ENCODE data around the gene EIF2B4. TPM values are rescaled to one million over a fixed set of nuclear protein-coding genes. Genes with fewer than 3 reads are reported as not detected.

EIF2B4 gene
- total and polyA plus RNA-seq, 7 experiments from 2014 or later = 23.8 to 56.1 (median 42.2) TPM

- Mint-ChIP-seq H3K4me3 (peak overlapping the region in 3 of 10 donors; percentile 2 to 81 (median 35)), H3K27ac (peak overlapping the region in 2 of 9 donors; percentile 9 to 36), H3K36me3 (peaks cover 0 to 33% (median 14%) of the 10 kb centered on the region in 5 donors), H3K4me1 (peaks cover 22 to 41% (median 34%) of the 10 kb centered on the region in 7 donors), H3K27me3 (no peaks in the 10 kb centered on the region), H3K9me3 (no peaks in the 10 kb centered on the region)
- ATAC-seq = no peak
- Histone ChIP-seq H3K27me3 (ENCODE audit: control insufficient read depth in 2 of 2, insufficient read depth in 2 of 2, low read length in 2 of 2) (no peaks in the 10 kb centered on the region), H3K9me3 (ENCODE audit: control insufficient read depth in 2 of 3, low read length in 3 of 3) (no peaks in the 10 kb centered on the region), H3K4me1 (ENCODE audit: control insufficient read depth in 2 of 2, insufficient read depth in 2 of 2, low read length in 2 of 2) (peaks cover 9 to 10% of the 10 kb centered on the region in 2 donors), H3K4me3 (ENCODE audit: low read length) (no peak overlapping the region), H3K27ac (ENCODE audit: low read depth, low read length) (no peak overlapping the region), H3K36me3 (ENCODE audit: control insufficient read depth in 2 of 3, insufficient read depth in 3 of 3, low read length in 3 of 3) (peaks cover 8 to 68% (median 35%) of the 10 kb centered on the region in 3 experiments)
- ChIA-PET CTCF (no interaction called here), POLR2A (interaction anchor here (1.3 to 4.4 kb wide), 3 partner anchors 8 to 51 kb away, joined by 6 to 67 read pairs (median 17); partner anchors contain the start of genes EIF2B4, GTF3C2, NRBP1 and SNX17)
- intact Hi-C loops (cut with micrococcal nuclease) = no loop called here
- DNase-seq = no peak
These were observed 8.1 kb upstream of the EIF2B4 start for GRCh38 chr2:27378096-27378808.

GRCh38 chr2:27377618-27378095, 7.5 kb upstream of the EIF2B4 start:
- intact Hi-C loops (cut with micrococcal nuclease) = no loop called here
- H3K9me3 ChIP-seq (ENCODE audit: control insufficient read depth in 2 of 3, low read length in 3 of 3) = no peaks in the 10 kb centered on the region
- H3K36me3 ChIP-seq (ENCODE audit: control insufficient read depth in 2 of 3, insufficient read depth in 3 of 3, low read length in 3 of 3) = peaks cover 8 to 71% (median 41%) of the 10 kb centered on the region in 3 experiments
- ChIA-PET CTCF (no interaction called here), POLR2A (interaction anchor here (1.3 kb wide), 1 partner anchor 21 kb away, joined by 6 read pairs; the partner anchor contains the start of gene GTF3C2)
- H3K4me3 ChIP-seq (ENCODE audit: low read length) = no peak overlapping the region
- no peaks in the 10 kb centered on the region for H3K27me3 Mint-ChIP-seq
- H3K27me3 ChIP-seq (ENCODE audit: control insufficient read depth in 2 of 2, insufficient read depth in 2 of 2, low read length in 2 of 2) = no peaks in the 10 kb centered on the region
- H3K27ac Mint-ChIP-seq = peak overlapping the region in 2 of 9 donors; percentile 23 to 38
- H3K4me1 ChIP-seq (ENCODE audit: control insufficient read depth in 2 of 2, insufficient read depth in 2 of 2, low read length in 2 of 2) = peaks cover 9 to 10% of the 10 kb centered on the region in 2 donors
- DNase-seq = no peak
- H3K4me1 Mint-ChIP-seq = peaks cover 27 to 46% (median 40%) of the 10 kb centered on the region in 7 donors
- peak overlapping the region in 3 of 10 donors; percentile 20 to 81 (median 25) for H3K4me3 Mint-ChIP-seq
- H3K27ac ChIP-seq (ENCODE audit: low read depth, low read length) = no peak overlapping the region
- no peaks in the 10 kb centered on the region for H3K9me3 Mint-ChIP-seq
- peaks cover 0 to 38% (median 13%) of the 10 kb centered on the region in 5 donors for H3K36me3 Mint-ChIP-seq
- ATAC-seq = no peak

- Mint-ChIP-seq H3K4me3 (peak overlapping the region in 1 of 10 donors; percentile 34), H3K36me3 (peaks cover 0 to 40% (median 19%) of the 10 kb centered on the region in 5 donors), H3K9me3 (no peaks in the 10 kb centered on the region), H3K4me1 (peaks cover 29 to 49% (median 42%) of the 10 kb centered on the region in 7 donors), H3K27ac (no peak overlapping the region), H3K27me3 (no peaks in the 10 kb centered on the region)
- CTCF ChIA-PET = no interaction called here
- H3K36me3 ChIP-seq (ENCODE audit: control insufficient read depth in 2 of 3, insufficient read depth in 3 of 3, low read length in 3 of 3) = peaks cover 8 to 67% (median 36%) of the 10 kb centered on the region in 3 experiments
- intact Hi-C loops (cut with micrococcal nuclease) = no loop called here
- H3K27ac ChIP-seq (ENCODE audit: low read depth, low read length) = no peak overlapping the region
- no peaks in the 10 kb centered on the region for H3K27me3 ChIP-seq (ENCODE audit: control insufficient read depth in 2 of 2, insufficient read depth in 2 of 2, low read length in 2 of 2)
- no peak for DNase-seq
- no peaks in the 10 kb centered on the region for H3K9me3 ChIP-seq (ENCODE audit: control insufficient read depth in 2 of 3, low read length in 3 of 3)
- no peak overlapping the region for H3K4me3 ChIP-seq (ENCODE audit: low read length)
- POLR2A ChIA-PET = interaction anchor here (1.3 kb wide), 1 partner anchor 20 kb away, joined by 6 read pairs; the partner anchor contains the start of gene GTF3C2
- no peak for ATAC-seq
- H3K4me1 ChIP-seq (ENCODE audit: control insufficient read depth in 2 of 2, insufficient read depth in 2 of 2, low read length in 2 of 2) = peaks cover 13 to 14% of the 10 kb centered on the region in 2 donors
These were observed 6.9 kb upstream of the EIF2B4 start for GRCh38 chr2:27376866-27377617.

- Mint-ChIP-seq H3K27me3 (no peaks in the 10 kb centered on the region), H3K9me3 (no peaks in the 10 kb centered on the region), H3K36me3 (peaks cover 0 to 43% (median 19%) of the 10 kb centered on the region in 5 donors), H3K4me1 (peaks cover 35 to 52% (median 42%) of the 10 kb centered on the region in 7 donors), H3K4me3 (no peak overlapping the region), H3K27ac (peak overlapping the region in 1 of 9 donors; percentile 8)
- DNase-seq (no peak), ATAC-seq (no peak)
- intact Hi-C loops (cut with micrococcal nuclease) = no loop called here
- Histone ChIP-seq H3K27ac (ENCODE audit: low read depth, low read length) (no peak overlapping the region), H3K9me3 (ENCODE audit: control insufficient read depth in 2 of 3, low read length in 3 of 3) (no peaks in the 10 kb centered on the region), H3K4me3 (ENCODE audit: low read length) (no peak overlapping the region), H3K4me1 (ENCODE audit: control insufficient read depth in 2 of 2, insufficient read depth in 2 of 2, low read length in 2 of 2) (peaks cover 20% of the 10 kb centered on the region in 2 donors), H3K27me3 (ENCODE audit: control insufficient read depth in 2 of 2, insufficient read depth in 2 of 2, low read length in 2 of 2) (no peaks in the 10 kb centered on the region), H3K36me3 (ENCODE audit: control insufficient read depth in 2 of 3, insufficient read depth in 3 of 3, low read length in 3 of 3) (peaks cover 8 to 61% (median 36%) of the 10 kb centered on the region in 3 experiments)
- POLR2A ChIA-PET = interaction anchor here (1.3 kb wide), 2 partner anchors 20 to 34 kb away, joined by 4 to 6 read pairs; partner anchors contain the start of gene GTF3C2
- CTCF ChIA-PET = no interaction called here
These were observed 6.2 kb upstream of the EIF2B4 start for GRCh38 chr2:27376151-27376865.

GRCh38 chr2:27375513-27376099, 5.5 kb upstream of the EIF2B4 start:
- ChIA-PET CTCF (no interaction called here), POLR2A (interaction anchor here (1.3 kb wide), 1 partner anchor 35 kb away, joined by 4 read pairs; no protein-coding TSS in a partner anchor)
- Histone ChIP-seq H3K9me3 (ENCODE audit: control insufficient read depth in 2 of 3, low read length in 3 of 3) (no peaks in the 10 kb centered on the region), H3K36me3 (ENCODE audit: control insufficient read depth in 2 of 3, insufficient read depth in 3 of 3, low read length in 3 of 3) (peaks cover 8 to 64% (median 36%) of the 10 kb centered on the region in 3 experiments), H3K27me3 (ENCODE audit: control insufficient read depth in 2 of 2, insufficient read depth in 2 of 2, low read length in 2 of 2) (no peaks in the 10 kb centered on the region), H3K27ac (ENCODE audit: low read depth, low read length) (no peak overlapping the region), H3K4me3 (ENCODE audit: low read length) (no peak overlapping the region), H3K4me1 (ENCODE audit: control insufficient read depth in 2 of 2, insufficient read depth in 2 of 2, low read length in 2 of 2) (peaks cover 24% of the 10 kb centered on the region in 2 donors)
- no peak overlapping the region for H3K4me3 Mint-ChIP-seq
- peaks cover 30 to 46% (median 37%) of the 10 kb centered on the region in 7 donors for H3K4me1 Mint-ChIP-seq
- H3K9me3 Mint-ChIP-seq = no peaks in the 10 kb centered on the region
- no peak for ATAC-seq
- intact Hi-C loops (cut with micrococcal nuclease) = no loop called here
- H3K27me3 Mint-ChIP-seq = no peaks in the 10 kb centered on the region
- H3K36me3 Mint-ChIP-seq = peaks cover under 1 to 40% (median 19%) of the 10 kb centered on the region in 5 donors
- peak overlapping the region in 1 of 9 donors; percentile 8 for H3K27ac Mint-ChIP-seq
- no peak for DNase-seq
